GM19467 (cell line): ENCODE results near the gene SH3TC1.

Source experiments
- ATAC-seq: cut with Tn5 transposase; IDR thresholded peaks from one replicate; pipeline ENCODE4 v1.9.1; 2021; ENCODE audit warnings: mild to moderate bottlenecking, moderate library complexity; ENCODE audit not compliant: unreplicated experiment

The SH3TC1 gene

GRCh38 chr4:8285976-8286718 lies 87.1 kb downstream of the SH3TC1 start:
- ATAC-seq = no peak

- no peak for ATAC-seq
Measured at GRCh38 chr4:8286719-8287342, 87.7 kb downstream of the SH3TC1 start.

GRCh38 chr4:8287343-8288280 lies 88.5 kb downstream of the SH3TC1 start:
- no peak for ATAC-seq

GRCh38 chr4:8289151-8289750 lies 90.2 kb downstream of the SH3TC1 start:
- ATAC-seq = no peak

- no peak for ATAC-seq
Measured at GRCh38 chr4:8289956-8290700, 91.0 kb downstream of the SH3TC1 start.

GRCh38 chr4:8290701-8290970 lies 91.5 kb downstream of the SH3TC1 start:
- ATAC-seq = no peak
